HepG2 (cell line): ENCODE results near the gene XPNPEP2. TPM values are rescaled to one million over a fixed set of nuclear protein-coding genes. Genes with fewer than 3 reads are reported as not detected.

Experiments
- ATF1 ChIP-seq: IDR thresholded peaks from 2 replicates; pipeline ENCODE4 v1.6.1; 2016; ENCODE audit warnings: mild to moderate bottlenecking, control low read depth
- CEBPB ChIP-seq: IDR thresholded peaks from 2 replicates; pipeline ENCODE4 v1.6.1; 2011; ENCODE audit warnings: low read depth, low read length, improper control_type of control experiment, borderline replicate concordance
- ESRRA ChIP-seq: sonication (generic); formaldehyde crosslinking; IDR thresholded peaks from 2 replicates; pipeline ENCODE4 v1.5.1; 2020; ENCODE audit warnings: mild to moderate bottlenecking, low read depth, missing genetic modification reagents
- HHEX ChIP-seq: IDR thresholded peaks from 2 replicates; pipeline ENCODE4 v1.6.1; 2016; ENCODE audit warnings: control low read depth
- JUNB ChIP-seq: sonication (generic); formaldehyde crosslinking; IDR thresholded peaks from 2 replicates; pipeline ENCODE4 v1.8.0; 2022; ENCODE audit warnings: missing genetic modification reagents, mild to moderate bottlenecking, borderline replicate concordance
- KDM1A ChIP-seq: IDR thresholded peaks from 2 replicates; pipeline ENCODE4 v1.6.1; 2016; ENCODE audit warnings: missing compliant biosample characterization
- MAZ ChIP-seq, 2 experiments: sonication (generic) in 1 of 2; formaldehyde crosslinking in 1 of 2; IDR thresholded peaks; 2 replicates each; pipeline versions ENCODE4 v1.5.0 to v1.6.1; 2012 to 2020; ENCODE audit warnings: low read depth in 2 of 2, mild to moderate bottlenecking in 2 of 2, borderline replicate concordance in 1 of 2, improper control_type of control experiment in 1 of 2, low read length in 1 of 2, missing genetic modification reagents in 1 of 2, moderate library complexity in 1 of 2
- MED1 ChIP-seq: sonication (generic); formaldehyde crosslinking; IDR thresholded peaks from 2 replicates; pipeline ENCODE4 v1.4.0; 2020; ENCODE audit warnings: missing genetic modification reagents
- RELA ChIP-seq: sonication (generic); formaldehyde crosslinking; IDR thresholded peaks from 2 replicates; pipeline ENCODE4 v1.4.0; 2020; ENCODE audit warnings: missing genetic modification reagents
- REXO4 ChIP-seq: sonication (generic); formaldehyde crosslinking; IDR thresholded peaks from 2 replicates; pipeline ENCODE4 v1.8.0; 2022; ENCODE audit warnings: missing genetic modification reagents, mild to moderate bottlenecking, borderline replicate concordance
- STAT5B ChIP-seq: sonication (generic); formaldehyde crosslinking; IDR thresholded peaks from 2 replicates; pipeline ENCODE4 v1.4.0; 2020; ENCODE audit warnings: missing genetic modification reagents
- TCF7 ChIP-seq: sonication (generic); IDR thresholded peaks from 2 replicates; pipeline ENCODE4 v1.6.1; 2016; ENCODE audit warnings: antibody characterized with exemption, low read depth
- U2AF1 ChIP-seq: fragments of 200-400 bp; formaldehyde crosslinking; optimal IDR thresholded peaks from 2 replicates; pipeline ENCODE3; 2017; ENCODE audit warnings: mild to moderate bottlenecking, low read depth, low read length
- ZBTB42 ChIP-seq: sonication (generic); formaldehyde crosslinking; IDR thresholded peaks from 2 replicates; pipeline ENCODE4 v1.5.0; 2020; ENCODE audit warnings: mild to moderate bottlenecking, missing genetic modification reagents
- ZEB1 ChIP-seq: IDR thresholded peaks from 2 replicates; pipeline ENCODE4 v1.6.1; 2012; ENCODE audit warnings: mild to moderate bottlenecking, low read depth, inconsistent platforms; ENCODE audit not compliant: insufficient replicate concordance
- ZNF136 ChIP-seq: sonication (generic); formaldehyde crosslinking; IDR thresholded peaks from 2 replicates; pipeline ENCODE4 v1.8.1; 2022; ENCODE audit warnings: low read depth, mild to moderate bottlenecking, moderate library complexity, missing genetic modification reagents
- ZNF180 ChIP-seq: sonication (generic); formaldehyde crosslinking; IDR thresholded peaks from 2 replicates; pipeline ENCODE4 v1.4.0; 2020; ENCODE audit warnings: low read depth, missing genetic modification reagents, borderline replicate concordance
- ZNF263 ChIP-seq: sonication (generic); formaldehyde crosslinking; IDR thresholded peaks from 2 replicates; pipeline ENCODE4 v1.4.0; 2020; ENCODE audit warnings: missing genetic modification reagents
- ZNF446 ChIP-seq: sonication (generic); formaldehyde crosslinking; IDR thresholded peaks from 2 replicates; pipeline ENCODE4 v1.5.0; 2020; ENCODE audit warnings: mild to moderate bottlenecking, missing genetic modification reagents
- ZNF468 ChIP-seq: sonication (generic); formaldehyde crosslinking; IDR thresholded peaks from 2 replicates; pipeline ENCODE4 v1.8.0; 2022; ENCODE audit warnings: mild to moderate bottlenecking, moderate library complexity, missing genetic modification reagents
- ZNF652 ChIP-seq: IDR thresholded peaks from 2 replicates; pipeline ENCODE4 v1.6.1; 2016; ENCODE audit warnings: low read depth, borderline replicate concordance
- polyA plus RNA-seq, 8 experiments: library from polyadenylated mRNA; depleted of rRNA in 3 of 8; stranded (reverse) in 7 of 8; unstranded in 1 of 8; fragments of >200 nt; fragmentation: Illumina TruSeq in 4 of 8; extraction: Trizol in 4 of 8; gene quantifications; 2 replicates each; pipeline versions ENCODE4 v1.2.1 to v1.2.3, GENCODE V29; 2011 to 2016; ENCODE audit warnings: low read depth in 4 of 8, missing spikeins in 1 of 8, mixed read lengths in 1 of 8; ENCODE audit not compliant: insufficient read depth in 1 of 8
- total RNA-seq, 5 experiments: library from RNA; depleted of rRNA; stranded (reverse); fragments of >200 nt; fragmentation: Illumina TruSeq; extraction: Trizol; gene quantifications; 2 replicates each; pipeline ENCODE4 v1.2.3, GENCODE V29; 2016; ENCODE audit warnings: low read depth in 1 of 5
- TF ChIP-seq, protein P1 (sequence below): IDR thresholded peaks from 2 replicates; pipeline ENCODE4 v1.6.1; 2016; ENCODE audit warnings: low read depth, missing genetic modification reagents, missing compliant biosample characterization
- TF ChIP-seq, protein P2 (sequence below): sonication (generic); formaldehyde crosslinking; IDR thresholded peaks from 2 replicates; pipeline ENCODE4 v1.4.0; 2020; ENCODE audit warnings: missing genetic modification reagents

The XPNPEP2 gene
- total and polyA plus RNA-seq, 2 of the 13 experiments (the other 11 are each of a cell fraction or from before 2014, with no cell fraction given) = 1.1 to 1.8 TPM

DNA sequence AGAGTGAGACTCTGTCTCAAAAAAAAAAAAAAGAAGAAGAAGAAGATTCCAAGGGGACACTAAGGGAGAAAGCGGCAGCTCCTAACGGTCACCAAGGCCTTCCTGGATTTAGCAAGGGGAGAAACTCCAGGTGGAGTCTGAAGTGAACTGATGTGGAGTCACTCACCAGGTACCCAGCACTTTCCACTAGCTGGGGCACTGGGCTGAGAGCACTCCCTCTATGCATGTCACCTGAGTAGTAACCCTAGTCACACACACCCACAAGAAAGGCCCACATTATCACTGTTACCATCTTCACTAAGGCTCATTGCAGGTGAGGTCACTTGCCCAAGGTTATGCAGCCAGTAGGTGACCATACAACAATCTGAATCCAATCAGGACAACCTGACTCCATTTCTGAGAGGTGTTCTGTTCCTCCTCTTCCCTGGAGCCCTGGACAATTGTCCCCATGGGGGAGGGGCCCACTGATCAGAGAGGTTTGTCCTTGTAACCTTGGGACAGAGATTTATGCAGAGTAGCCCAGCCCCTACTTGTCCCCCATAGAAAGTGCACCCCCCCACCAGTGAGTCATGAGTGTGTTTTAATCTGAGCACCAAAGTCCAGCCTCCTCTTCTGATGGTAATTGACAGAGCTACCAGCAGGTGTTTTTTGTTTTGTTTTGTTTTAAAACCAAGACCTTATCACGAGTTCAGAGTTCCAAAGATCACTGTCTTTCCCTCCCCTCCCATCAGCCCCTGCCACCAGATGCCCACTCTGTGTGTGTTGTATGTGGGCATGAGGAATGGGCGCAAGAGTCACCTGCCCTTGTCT is 35.1 kb downstream of the XPNPEP2 start (continued):
- TF ChIP-seq, protein P1, sequence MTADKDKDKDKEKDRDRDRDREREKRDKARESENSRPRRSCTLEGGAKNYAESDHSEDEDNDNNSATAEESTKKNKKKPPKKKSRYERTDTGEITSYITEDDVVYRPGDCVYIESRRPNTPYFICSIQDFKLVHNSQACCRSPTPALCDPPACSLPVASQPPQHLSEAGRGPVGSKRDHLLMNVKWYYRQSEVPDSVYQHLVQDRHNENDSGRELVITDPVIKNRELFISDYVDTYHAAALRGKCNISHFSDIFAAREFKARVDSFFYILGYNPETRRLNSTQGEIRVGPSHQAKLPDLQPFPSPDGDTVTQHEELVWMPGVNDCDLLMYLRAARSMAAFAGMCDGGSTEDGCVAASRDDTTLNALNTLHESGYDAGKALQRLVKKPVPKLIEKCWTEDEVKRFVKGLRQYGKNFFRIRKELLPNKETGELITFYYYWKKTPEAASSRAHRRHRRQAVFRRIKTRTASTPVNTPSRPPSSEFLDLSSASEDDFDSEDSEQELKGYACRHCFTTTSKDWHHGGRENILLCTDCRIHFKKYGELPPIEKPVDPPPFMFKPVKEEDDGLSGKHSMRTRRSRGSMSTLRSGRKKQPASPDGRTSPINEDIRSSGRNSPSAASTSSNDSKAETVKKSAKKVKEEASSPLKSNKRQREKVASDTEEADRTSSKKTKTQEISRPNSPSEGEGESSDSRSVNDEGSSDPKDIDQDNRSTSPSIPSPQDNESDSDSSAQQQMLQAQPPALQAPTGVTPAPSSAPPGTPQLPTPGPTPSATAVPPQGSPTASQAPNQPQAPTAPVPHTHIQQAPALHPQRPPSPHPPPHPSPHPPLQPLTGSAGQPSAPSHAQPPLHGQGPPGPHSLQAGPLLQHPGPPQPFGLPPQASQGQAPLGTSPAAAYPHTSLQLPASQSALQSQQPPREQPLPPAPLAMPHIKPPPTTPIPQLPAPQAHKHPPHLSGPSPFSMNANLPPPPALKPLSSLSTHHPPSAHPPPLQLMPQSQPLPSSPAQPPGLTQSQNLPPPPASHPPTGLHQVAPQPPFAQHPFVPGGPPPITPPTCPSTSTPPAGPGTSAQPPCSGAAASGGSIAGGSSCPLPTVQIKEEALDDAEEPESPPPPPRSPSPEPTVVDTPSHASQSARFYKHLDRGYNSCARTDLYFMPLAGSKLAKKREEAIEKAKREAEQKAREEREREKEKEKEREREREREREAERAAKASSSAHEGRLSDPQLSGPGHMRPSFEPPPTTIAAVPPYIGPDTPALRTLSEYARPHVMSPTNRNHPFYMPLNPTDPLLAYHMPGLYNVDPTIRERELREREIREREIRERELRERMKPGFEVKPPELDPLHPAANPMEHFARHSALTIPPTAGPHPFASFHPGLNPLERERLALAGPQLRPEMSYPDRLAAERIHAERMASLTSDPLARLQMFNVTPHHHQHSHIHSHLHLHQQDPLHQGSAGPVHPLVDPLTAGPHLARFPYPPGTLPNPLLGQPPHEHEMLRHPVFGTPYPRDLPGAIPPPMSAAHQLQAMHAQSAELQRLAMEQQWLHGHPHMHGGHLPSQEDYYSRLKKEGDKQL (CRISPR knock-in tag) = no peak
- TF ChIP-seq JUNB (CRISPR knock-in tag) = no peak
- no peak for TF ChIP-seq ZNF468 (CRISPR knock-in tag)
- TF ChIP-seq STAT5B (CRISPR knock-in tag) = no peak
- no peak for TF ChIP-seq ATF1 (CRISPR knock-in tag)
- no peak for TF ChIP-seq ZBTB42 (CRISPR knock-in tag)
- TF ChIP-seq CEBPB = no peak
- TF ChIP-seq RELA (CRISPR knock-in tag) = no peak
- TF ChIP-seq ZNF180 = no peak
- no peak for TF ChIP-seq ZNF652 (CRISPR knock-in tag)
- TF ChIP-seq U2AF1 = no peak
- no peak for TF ChIP-seq ZNF136 (CRISPR knock-in tag)
- no peak for TF ChIP-seq HHEX (CRISPR knock-in tag)
- peak; percentile 34; the same call in 1 of the 2 replicates for TF ChIP-seq TCF7
- TF ChIP-seq MED1 = 0 out of 2 replicates have a peak, but pooled peaks have one; percentile 14
- TF ChIP-seq, protein P2, sequence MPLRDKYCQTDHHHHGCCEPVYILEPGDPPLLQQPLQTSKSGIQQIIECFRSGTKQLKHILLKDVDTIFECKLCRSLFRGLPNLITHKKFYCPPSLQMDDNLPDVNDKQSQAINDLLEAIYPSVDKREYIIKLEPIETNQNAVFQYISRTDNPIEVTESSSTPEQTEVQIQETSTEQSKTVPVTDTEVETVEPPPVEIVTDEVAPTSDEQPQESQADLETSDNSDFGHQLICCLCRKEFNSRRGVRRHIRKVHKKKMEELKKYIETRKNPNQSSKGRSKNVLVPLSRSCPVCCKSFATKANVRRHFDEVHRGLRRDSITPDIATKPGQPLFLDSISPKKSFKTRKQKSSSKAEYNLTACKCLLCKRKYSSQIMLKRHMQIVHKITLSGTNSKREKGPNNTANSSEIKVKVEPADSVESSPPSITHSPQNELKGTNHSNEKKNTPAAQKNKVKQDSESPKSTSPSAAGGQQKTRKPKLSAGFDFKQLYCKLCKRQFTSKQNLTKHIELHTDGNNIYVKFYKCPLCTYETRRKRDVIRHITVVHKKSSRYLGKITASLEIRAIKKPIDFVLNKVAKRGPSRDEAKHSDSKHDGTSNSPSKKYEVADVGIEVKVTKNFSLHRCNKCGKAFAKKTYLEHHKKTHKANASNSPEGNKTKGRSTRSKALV (CRISPR knock-in tag) = no peak
- TF ChIP-seq ZNF446 (CRISPR knock-in tag) = no peak
- no peak for TF ChIP-seq ZNF263 (CRISPR knock-in tag)
- no peak for TF ChIP-seq REXO4 (CRISPR knock-in tag)
- peak; percentile 20 for TF ChIP-seq ZEB1
- TF ChIP-seq ESRRA (CRISPR knock-in tag) = peak; percentile 79
- TF ChIP-seq MAZ (IDR thresholded peaks at IDR 0.05; ENCODE audit: borderline replicate concordance, low read depth, low read length) = 0 out of 2 replicates have a peak, but pooled peaks have one; percentile 44
- no peak for TF ChIP-seq MAZ (CRISPR knock-in tag; IDR thresholded peaks at IDR 0.05; ENCODE audit: low read depth)
- TF ChIP-seq KDM1A (CRISPR knock-in tag) = no peak
